GM12878 (cell line): ENCODE measurements around the gene LGALS1. TPM values are rescaled to one million over a fixed set of nuclear protein-coding genes. Genes with fewer than 3 reads are reported as not detected.

Experiments
- BCL11A ChIP-seq: IDR thresholded peaks from 2 replicates; pipeline ENCODE4 v1.6.1; 2011; ENCODE audit warnings: low read depth, low read length
- CEBPB ChIP-seq, 2 experiments: fragments of 150-350 bp in 1 of 2; IDR thresholded peaks; 2 replicates each; pipeline ENCODE4 v1.6.1; 2012 to 2014; ENCODE audit warnings: low read depth in 2 of 2, low read length in 2 of 2, borderline replicate concordance in 1 of 2, inconsistent platforms in 1 of 2
- CREM ChIP-seq: IDR thresholded peaks from 2 replicates; pipeline ENCODE4 v1.6.1; 2014; ENCODE audit warnings: antibody characterized with exemption, low read depth
- ETV6 ChIP-seq, 2 experiments: fragments of 450-650 bp in 1 of 2; IDR thresholded peaks in 1 of 2; conservative IDR thresholded peaks in 1 of 2; 2 replicates each; pipeline ENCODE4 v1.6.1; 2014; ENCODE audit warnings: antibody characterized with exemption in 1 of 2, borderline replicate concordance in 1 of 2, low read depth in 1 of 2, mild to moderate bottlenecking in 1 of 2, moderate library complexity in 1 of 2
- GABPA ChIP-seq: IDR thresholded peaks from 2 replicates; pipeline ENCODE4 v1.6.1; 2014; ENCODE audit warnings: antibody characterized with exemption, low read depth, mild to moderate bottlenecking, inconsistent platforms
- HDAC6 ChIP-seq: fragments of 200-600 bp; sonication (generic); IDR thresholded peaks from one replicate; pipeline ENCODE4 v1.8.0; 2017; ENCODE audit warnings: antibody characterized with exemption; ENCODE audit not compliant: unreplicated experiment
- IKZF1 ChIP-seq: fragments of 450-650 bp; conservative IDR thresholded peaks from 2 replicates; pipeline ENCODE4 v1.6.1; 2017; ENCODE audit warnings: antibody characterized with exemption, mild to moderate bottlenecking
- NBN ChIP-seq: fragments of 450-650 bp; IDR thresholded peaks from 2 replicates; pipeline ENCODE4 v1.6.1; 2016
- NRF1 ChIP-seq: conservative IDR thresholded peaks from 2 replicates; pipeline ENCODE4 v1.6.1; 2011; ENCODE audit warnings: mild to moderate bottlenecking, low read depth, low read length, improper control_type of control experiment
- PAX5 ChIP-seq: IDR thresholded peaks from 2 replicates; pipeline ENCODE4 v1.6.1; 2011; ENCODE audit warnings: low read depth, low read length, borderline replicate concordance
- POU2F2 ChIP-seq: IDR thresholded peaks from 3 replicates; pipeline ENCODE4 v1.6.1; 2011; ENCODE audit warnings: low read depth, mild to moderate bottlenecking, low read length, borderline replicate concordance
- RFX5 ChIP-seq: IDR thresholded peaks from 2 replicates; pipeline ENCODE4 v1.6.1; 2011; ENCODE audit warnings: low read depth, low read length, improper control_type of control experiment
- SIN3A ChIP-seq: IDR thresholded peaks from 2 replicates; pipeline ENCODE4 v1.6.1; 2012; ENCODE audit warnings: low read depth, low read length, improper control_type of control experiment
- SMC3 ChIP-seq: IDR thresholded peaks from 2 replicates; pipeline ENCODE4 v1.6.1; 2011; ENCODE audit warnings: low read length, improper control_type of control experiment, borderline replicate concordance
- SUPT20H ChIP-seq: IDR thresholded peaks from 2 replicates; pipeline ENCODE4 v1.6.1; 2011; ENCODE audit warnings: low read depth, mild to moderate bottlenecking, low read length, moderate library complexity, borderline replicate concordance; ENCODE audit not compliant: control insufficient read depth
- ZNF207 ChIP-seq: fragments of 450-650 bp; IDR thresholded peaks from 2 replicates; pipeline ENCODE4 v1.6.1; 2014; ENCODE audit warnings: antibody characterized with exemption, mild to moderate bottlenecking, borderline replicate concordance
- polyA plus RNA-seq, 11 experiments: library from polyadenylated mRNA; depleted of rRNA in 4 of 11; unstranded in 6 of 11; stranded (reverse) in 5 of 11; fragments of >200 nt; fragmentation: Nextera tagmentation in 4 of 11; fragmentation: Illumina TruSeq in 1 of 11; extraction: Ambion mirVana in 4 of 11; extraction: Trizol in 1 of 11; gene quantifications; 1 replicate in 1 of 11; 2 replicates in 10 of 11; pipeline versions ENCODE4 v1.2.1 to v1.2.3, GENCODE V29; 2011 to 2016; ENCODE audit warnings: inconsistent platforms in 2 of 11, missing spikeins in 2 of 11, low read depth in 1 of 11
- total RNA-seq, 4 experiments: library from RNA; depleted of rRNA in 3 of 4; stranded (reverse); fragments of >200 nt in 3 of 4; fragmentation: Illumina TruSeq in 1 of 4; extraction: Trizol in 1 of 4; gene quantifications; 2 replicates each; pipeline versions ENCODE4 v1.2.1 to v1.2.3, GENCODE V29; 2013 to 2021
- TF ChIP-seq, protein P1 (sequence below): fragments of 450-650 bp; IDR thresholded peaks from 2 replicates; pipeline ENCODE4 v1.6.1; 2016; ENCODE audit warnings: mild to moderate bottlenecking, moderate library complexity, borderline replicate concordance
- TF ChIP-seq, protein P2 (sequence below): fragments of 450-650 bp; IDR thresholded peaks from 2 replicates; pipeline ENCODE4 v1.6.1; 2017; ENCODE audit warnings: mild to moderate bottlenecking, moderate library complexity
- TF ChIP-seq, protein P3 (sequence below): fragments of 150-350 bp; IDR thresholded peaks from 2 replicates; pipeline ENCODE4 v1.6.1; 2014; ENCODE audit warnings: mild to moderate bottlenecking, low read depth, low read length

The LGALS1 gene
- total and polyA plus RNA-seq, 10 of the 15 experiments (the other 5 are each of a cell fraction or from before 2014, with no cell fraction given), result 312 to 1,889 (median 706) TPM

GRCh38 chr22:37676736-37677492 is 1.5 kb downstream of the LGALS1 start (continued):
- TF ChIP-seq, protein P1, sequence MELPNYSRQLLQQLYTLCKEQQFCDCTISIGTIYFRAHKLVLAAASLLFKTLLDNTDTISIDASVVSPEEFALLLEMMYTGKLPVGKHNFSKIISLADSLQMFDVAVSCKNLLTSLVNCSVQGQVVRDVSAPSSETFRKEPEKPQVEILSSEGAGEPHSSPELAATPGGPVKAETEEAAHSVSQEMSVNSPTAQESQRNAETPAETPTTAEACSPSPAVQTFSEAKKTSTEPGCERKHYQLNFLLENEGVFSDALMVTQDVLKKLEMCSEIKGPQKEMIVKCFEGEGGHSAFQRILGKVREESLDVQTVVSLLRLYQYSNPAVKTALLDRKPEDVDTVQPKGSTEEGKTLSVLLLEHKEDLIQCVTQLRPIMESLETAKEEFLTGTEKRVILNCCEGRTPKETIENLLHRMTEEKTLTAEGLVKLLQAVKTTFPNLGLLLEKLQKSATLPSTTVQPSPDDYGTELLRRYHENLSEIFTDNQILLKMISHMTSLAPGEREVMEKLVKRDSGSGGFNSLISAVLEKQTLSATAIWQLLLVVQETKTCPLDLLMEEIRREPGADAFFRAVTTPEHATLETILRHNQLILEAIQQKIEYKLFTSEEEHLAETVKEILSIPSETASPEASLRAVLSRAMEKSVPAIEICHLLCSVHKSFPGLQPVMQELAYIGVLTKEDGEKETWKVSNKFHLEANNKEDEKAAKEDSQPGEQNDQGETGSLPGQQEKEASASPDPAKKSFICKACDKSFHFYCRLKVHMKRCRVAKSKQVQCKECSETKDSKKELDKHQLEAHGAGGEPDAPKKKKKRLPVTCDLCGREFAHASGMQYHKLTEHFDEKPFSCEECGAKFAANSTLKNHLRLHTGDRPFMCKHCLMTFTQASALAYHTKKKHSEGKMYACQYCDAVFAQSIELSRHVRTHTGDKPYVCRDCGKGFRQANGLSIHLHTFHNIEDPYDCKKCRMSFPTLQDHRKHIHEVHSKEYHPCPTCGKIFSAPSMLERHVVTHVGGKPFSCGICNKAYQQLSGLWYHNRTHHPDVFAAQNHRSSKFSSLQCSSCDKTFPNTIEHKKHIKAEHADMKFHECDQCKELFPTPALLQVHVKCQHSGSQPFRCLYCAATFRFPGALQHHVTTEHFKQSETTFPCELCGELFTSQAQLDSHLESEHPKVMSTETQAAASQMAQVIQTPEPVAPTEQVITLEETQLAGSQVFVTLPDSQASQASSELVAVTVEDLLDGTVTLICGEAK, result no peak
- TF ChIP-seq, protein P2, sequence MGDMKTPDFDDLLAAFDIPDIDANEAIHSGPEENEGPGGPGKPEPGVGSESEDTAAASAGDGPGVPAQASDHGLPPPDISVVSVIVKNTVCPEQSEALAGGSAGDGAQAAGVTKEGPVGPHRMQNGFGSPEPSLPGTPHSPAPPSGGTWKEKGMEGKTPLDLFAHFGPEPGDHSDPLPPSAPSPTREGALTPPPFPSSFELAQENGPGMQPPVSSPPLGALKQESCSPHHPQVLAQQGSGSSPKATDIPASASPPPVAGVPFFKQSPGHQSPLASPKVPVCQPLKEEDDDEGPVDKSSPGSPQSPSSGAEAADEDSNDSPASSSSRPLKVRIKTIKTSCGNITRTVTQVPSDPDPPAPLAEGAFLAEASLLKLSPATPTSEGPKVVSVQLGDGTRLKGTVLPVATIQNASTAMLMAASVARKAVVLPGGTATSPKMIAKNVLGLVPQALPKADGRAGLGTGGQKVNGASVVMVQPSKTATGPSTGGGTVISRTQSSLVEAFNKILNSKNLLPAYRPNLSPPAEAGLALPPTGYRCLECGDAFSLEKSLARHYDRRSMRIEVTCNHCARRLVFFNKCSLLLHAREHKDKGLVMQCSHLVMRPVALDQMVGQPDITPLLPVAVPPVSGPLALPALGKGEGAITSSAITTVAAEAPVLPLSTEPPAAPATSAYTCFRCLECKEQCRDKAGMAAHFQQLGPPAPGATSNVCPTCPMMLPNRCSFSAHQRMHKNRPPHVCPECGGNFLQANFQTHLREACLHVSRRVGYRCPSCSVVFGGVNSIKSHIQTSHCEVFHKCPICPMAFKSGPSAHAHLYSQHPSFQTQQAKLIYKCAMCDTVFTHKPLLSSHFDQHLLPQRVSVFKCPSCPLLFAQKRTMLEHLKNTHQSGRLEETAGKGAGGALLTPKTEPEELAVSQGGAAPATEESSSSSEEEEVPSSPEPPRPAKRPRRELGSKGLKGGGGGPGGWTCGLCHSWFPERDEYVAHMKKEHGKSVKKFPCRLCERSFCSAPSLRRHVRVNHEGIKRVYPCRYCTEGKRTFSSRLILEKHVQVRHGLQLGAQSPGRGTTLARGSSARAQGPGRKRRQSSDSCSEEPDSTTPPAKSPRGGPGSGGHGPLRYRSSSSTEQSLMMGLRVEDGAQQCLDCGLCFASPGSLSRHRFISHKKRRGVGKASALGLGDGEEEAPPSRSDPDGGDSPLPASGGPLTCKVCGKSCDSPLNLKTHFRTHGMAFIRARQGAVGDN, result peak; percentile 56; the same call in 1 of the 2 replicates
- TF ChIP-seq ZNF207, result no peak
- TF ChIP-seq, protein P3, sequence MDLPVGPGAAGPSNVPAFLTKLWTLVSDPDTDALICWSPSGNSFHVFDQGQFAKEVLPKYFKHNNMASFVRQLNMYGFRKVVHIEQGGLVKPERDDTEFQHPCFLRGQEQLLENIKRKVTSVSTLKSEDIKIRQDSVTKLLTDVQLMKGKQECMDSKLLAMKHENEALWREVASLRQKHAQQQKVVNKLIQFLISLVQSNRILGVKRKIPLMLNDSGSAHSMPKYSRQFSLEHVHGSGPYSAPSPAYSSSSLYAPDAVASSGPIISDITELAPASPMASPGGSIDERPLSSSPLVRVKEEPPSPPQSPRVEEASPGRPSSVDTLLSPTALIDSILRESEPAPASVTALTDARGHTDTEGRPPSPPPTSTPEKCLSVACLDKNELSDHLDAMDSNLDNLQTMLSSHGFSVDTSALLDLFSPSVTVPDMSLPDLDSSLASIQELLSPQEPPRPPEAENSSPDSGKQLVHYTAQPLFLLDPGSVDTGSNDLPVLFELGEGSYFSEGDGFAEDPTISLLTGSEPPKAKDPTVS, result peak; percentile 95; the same call in 1 of the 2 replicates
- TF ChIP-seq GABPA, result no peak
- no peak for TF ChIP-seq SUPT20H
- TF ChIP-seq CREM, result peak; percentile 53; the same call in 1 of the 2 replicates
- no peak for TF ChIP-seq PAX5
- TF ChIP-seq ETV6 (conservative IDR thresholded peaks at IDR 0.05 in 1 of 2, IDR thresholded peaks at IDR 0.05 in 1 of 2; ENCODE audit: borderline replicate concordance in 1 of 2, low read depth in 1 of 2), result no peak
- no peak for TF ChIP-seq CEBPB (IDR thresholded peaks at IDR 0.05; ENCODE audit: borderline replicate concordance in 1 of 2, low read depth in 2 of 2, low read length in 2 of 2)
- no peak for TF ChIP-seq SIN3A
- TF ChIP-seq IKZF1, result peak; percentile 58; the same call in 1 of the 2 replicates
- no peak for TF ChIP-seq HDAC6
- TF ChIP-seq SMC3, result no peak
- TF ChIP-seq POU2F2, result peak; percentile 28; the same call in 1 of the 3 replicates
- TF ChIP-seq RFX5, result no peak
- TF ChIP-seq NRF1, result no peak
- TF ChIP-seq NBN, result peak; percentile 78
- no peak for TF ChIP-seq BCL11A
